Parathyroid adenoma (tissue), 2 donors: Measurements from ENCODE around the gene ATP1B2.

Experiments
- H2AFZ ChIP-seq: fragments of 300-600 bp; sonication (generic); one replicate; pipeline ENCODE4 v1.7.0; 2017; ENCODE audit warnings: antibody characterized with exemption, mild to moderate bottlenecking
- H3K27ac ChIP-seq: fragments of 300-600 bp; sonication (generic); one replicate; pipeline ENCODE4 v1.7.0; 2017
- H3K27me3 ChIP-seq: fragments of 300-600 bp; sonication (generic); one replicate; pipeline ENCODE4 v1.7.0; 2017; ENCODE audit warnings: low read length; ENCODE audit not compliant: control insufficient read depth, insufficient read depth
- H3K36me3 ChIP-seq: fragments of 300-600 bp; sonication (generic); one replicate; pipeline ENCODE4 v1.7.0; 2017; ENCODE audit warnings: low read length; ENCODE audit not compliant: control insufficient read depth, insufficient read depth
- H3K4me1 ChIP-seq: fragments of 300-600 bp; sonication (generic); one replicate; pipeline ENCODE4 v1.7.0; 2017; ENCODE audit warnings: control low read depth
- H3K4me2 ChIP-seq: fragments of 300-600 bp; sonication (generic); one replicate; pipeline ENCODE4 v1.7.0; 2017; ENCODE audit warnings: low read length
- H3K4me3 ChIP-seq: fragments of 300-600 bp; sonication (generic); one replicate; pipeline ENCODE4 v1.7.0; 2017; ENCODE audit warnings: low read depth, low read length
- H3K79me2 ChIP-seq: fragments of 300-600 bp; sonication (generic); one replicate; pipeline ENCODE4 v1.7.0; 2017; ENCODE audit warnings: control low read depth
- H3K9ac ChIP-seq: fragments of 300-600 bp; sonication (generic); one replicate; pipeline ENCODE4 v1.7.0; 2017; ENCODE audit warnings: mild to moderate bottlenecking
- H3K9me3 ChIP-seq: fragments of 300-600 bp; sonication (generic); one replicate; pipeline ENCODE4 v1.7.0; 2017; ENCODE audit warnings: low read length; ENCODE audit not compliant: control insufficient read depth
- TF ChIP-seq, protein P1 (sequence below): fragments of 300-600 bp; sonication (generic); IDR thresholded peaks from one replicate; pipeline ENCODE4 v1.7.0; 2017; ENCODE audit warnings: antibody characterized with exemption, mild to moderate bottlenecking
- donor health status: primary hyperparathyroidism.

Gene ATP1B2

DNA sequence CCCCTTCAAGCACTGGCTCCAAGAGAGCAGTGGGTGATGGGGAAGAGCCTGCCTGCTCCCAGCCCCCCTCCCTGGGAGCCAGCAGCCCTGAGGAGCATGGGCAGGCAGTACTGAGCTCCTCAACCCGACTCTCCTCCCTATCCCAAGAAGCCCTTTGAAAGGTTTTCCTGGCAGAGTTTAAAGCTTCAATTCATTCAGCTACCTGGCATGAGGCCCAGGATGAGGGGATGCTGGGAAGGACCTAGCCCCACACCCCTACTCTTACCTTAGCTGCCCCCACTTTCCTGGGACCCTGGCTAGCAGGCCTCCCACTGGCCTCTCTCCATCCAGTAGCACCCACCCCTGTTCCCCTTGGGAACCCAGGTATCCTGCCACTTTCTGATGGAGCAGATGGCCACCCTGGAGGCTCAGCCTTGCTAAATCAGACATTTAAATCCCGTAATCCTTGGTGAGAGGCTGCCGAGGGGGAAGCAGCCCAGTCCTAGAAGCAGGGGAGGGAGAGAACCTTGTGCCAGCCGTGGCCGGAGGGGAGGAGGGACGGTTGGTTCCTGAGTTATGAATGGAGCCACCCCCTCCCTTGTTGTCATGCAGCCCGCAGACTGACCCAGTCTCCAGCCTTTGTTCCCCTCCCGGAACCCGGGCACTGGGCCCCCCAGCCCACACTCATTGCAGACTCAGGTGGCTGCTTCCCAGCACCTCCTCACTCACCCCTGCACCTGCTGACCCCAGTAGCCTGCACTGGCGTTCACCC is 17.1 kb downstream of the ATP1B2 start:
- no peaks in the 10 kb centered on the region for H3K9me3 ChIP-seq
- no peak overlapping the region for H3K9ac ChIP-seq
- H3K4me3 ChIP-seq: no peak overlapping the region
- no peak overlapping the region for H2AFZ ChIP-seq
- TF ChIP-seq, protein P1, sequence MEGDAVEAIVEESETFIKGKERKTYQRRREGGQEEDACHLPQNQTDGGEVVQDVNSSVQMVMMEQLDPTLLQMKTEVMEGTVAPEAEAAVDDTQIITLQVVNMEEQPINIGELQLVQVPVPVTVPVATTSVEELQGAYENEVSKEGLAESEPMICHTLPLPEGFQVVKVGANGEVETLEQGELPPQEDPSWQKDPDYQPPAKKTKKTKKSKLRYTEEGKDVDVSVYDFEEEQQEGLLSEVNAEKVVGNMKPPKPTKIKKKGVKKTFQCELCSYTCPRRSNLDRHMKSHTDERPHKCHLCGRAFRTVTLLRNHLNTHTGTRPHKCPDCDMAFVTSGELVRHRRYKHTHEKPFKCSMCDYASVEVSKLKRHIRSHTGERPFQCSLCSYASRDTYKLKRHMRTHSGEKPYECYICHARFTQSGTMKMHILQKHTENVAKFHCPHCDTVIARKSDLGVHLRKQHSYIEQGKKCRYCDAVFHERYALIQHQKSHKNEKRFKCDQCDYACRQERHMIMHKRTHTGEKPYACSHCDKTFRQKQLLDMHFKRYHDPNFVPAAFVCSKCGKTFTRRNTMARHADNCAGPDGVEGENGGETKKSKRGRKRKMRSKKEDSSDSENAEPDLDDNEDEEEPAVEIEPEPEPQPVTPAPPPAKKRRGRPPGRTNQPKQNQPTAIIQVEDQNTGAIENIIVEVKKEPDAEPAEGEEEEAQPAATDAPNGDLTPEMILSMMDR: no peak
- H3K79me2 ChIP-seq: no peaks in the 10 kb centered on the region
- H3K4me1 ChIP-seq: no peaks in the 10 kb centered on the region
- H3K27me3 ChIP-seq: no peaks in the 10 kb centered on the region
- H3K27ac ChIP-seq: no peak overlapping the region
- no peak overlapping the region for H3K4me2 ChIP-seq
- H3K36me3 ChIP-seq: no peaks in the 10 kb centered on the region

DNA sequence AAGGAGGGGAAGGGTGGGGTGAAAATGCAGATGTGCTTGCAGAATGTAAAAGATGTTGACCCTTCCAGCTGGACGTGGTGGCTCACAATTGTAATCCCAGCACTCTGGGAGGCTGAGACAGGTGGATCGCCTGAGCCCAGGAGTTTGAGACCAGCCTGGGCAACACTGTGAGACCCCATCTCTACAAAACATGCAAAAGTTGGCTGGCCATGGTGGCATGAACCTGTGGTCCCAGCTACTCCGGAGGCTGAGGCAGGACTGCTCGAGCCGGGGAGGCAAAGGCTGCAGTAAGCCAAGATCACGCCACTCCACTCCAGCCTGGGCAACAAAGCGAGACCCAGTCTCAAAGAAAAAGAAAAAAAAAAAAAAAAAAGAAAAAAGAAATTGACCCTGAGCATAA is 17.8 kb downstream of the ATP1B2 start:
- no peaks in the 10 kb centered on the region for H3K36me3 ChIP-seq
- no peak overlapping the region for H3K27ac ChIP-seq
- H3K4me3 ChIP-seq: no peak overlapping the region
- no peak overlapping the region for H2AFZ ChIP-seq
- no peak overlapping the region for H3K4me2 ChIP-seq
- no peaks in the 10 kb centered on the region for H3K9me3 ChIP-seq
- no peak overlapping the region for H3K9ac ChIP-seq
- H3K4me1 ChIP-seq: no peaks in the 10 kb centered on the region
- no peaks in the 10 kb centered on the region for H3K27me3 ChIP-seq
- no peaks in the 10 kb centered on the region for H3K79me2 ChIP-seq
- TF ChIP-seq, protein P1: no peak

DNA sequence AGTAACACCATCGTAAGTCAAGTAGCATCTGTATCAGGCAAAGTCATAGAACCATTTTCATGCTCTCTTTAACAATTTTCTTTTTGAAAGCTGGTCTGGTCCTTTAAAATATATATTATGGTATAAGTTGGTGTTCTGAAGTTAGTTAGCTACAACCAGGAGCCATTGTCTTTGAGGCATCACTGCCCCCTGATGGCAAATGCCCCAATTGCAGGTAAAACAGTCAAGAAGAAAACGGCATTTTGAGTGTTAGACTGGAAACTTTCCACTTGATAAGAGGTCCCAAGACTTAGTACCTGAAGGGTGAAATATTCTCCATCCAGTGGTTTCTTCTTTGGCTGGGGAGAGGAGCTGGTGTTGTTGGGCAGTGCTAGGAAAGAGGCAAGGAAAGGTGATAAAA is 22.5 kb downstream of the ATP1B2 start:
- no peak overlapping the region for H3K4me3 ChIP-seq
- no peaks in the 10 kb centered on the region for H3K9me3 ChIP-seq
- H3K79me2 ChIP-seq: peaks cover 5% of the 10 kb centered on the region
- H2AFZ ChIP-seq: no peak overlapping the region
- no peaks in the 10 kb centered on the region for H3K4me1 ChIP-seq
- H3K27ac ChIP-seq: no peak overlapping the region
- no peak overlapping the region for H3K4me2 ChIP-seq
- H3K36me3 ChIP-seq: no peaks in the 10 kb centered on the region
- TF ChIP-seq, protein P1: peak; percentile 16
- H3K27me3 ChIP-seq: no peaks in the 10 kb centered on the region
- H3K9ac ChIP-seq: no peak overlapping the region

DNA sequence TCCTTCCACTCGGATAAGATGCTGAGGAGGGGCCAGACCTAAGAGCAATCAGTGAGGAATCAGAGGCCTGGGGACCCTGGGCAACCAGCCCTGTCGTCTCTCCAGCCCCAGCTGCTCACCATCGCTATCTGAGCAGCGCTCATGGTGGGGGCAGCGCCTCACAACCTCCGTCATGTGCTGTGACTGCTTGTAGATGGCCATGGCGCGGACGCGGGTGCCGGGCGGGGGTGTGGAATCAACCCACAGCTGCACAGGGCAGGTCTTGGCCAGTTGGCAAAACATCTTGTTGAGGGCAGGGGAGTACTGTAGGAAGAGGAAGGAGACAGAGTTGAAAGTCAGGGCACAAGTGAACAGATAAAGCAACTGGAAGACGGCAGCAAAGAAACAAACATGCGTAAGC is 24.2 kb downstream of the ATP1B2 start:
- Histone ChIP-seq H3K79me2 (peaks cover 8% of the 10 kb centered on the region), H3K9me3 (no peaks in the 10 kb centered on the region), H3K9ac (no peak overlapping the region), H3K4me2 (no peak overlapping the region), H3K27me3 (no peaks in the 10 kb centered on the region), H3K4me1 (no peaks in the 10 kb centered on the region), H2AFZ (no peak overlapping the region), H3K27ac (no peak overlapping the region), H3K36me3 (no peaks in the 10 kb centered on the region), H3K4me3 (no peak overlapping the region)
- TF ChIP-seq, protein P1: no peak

DNA sequence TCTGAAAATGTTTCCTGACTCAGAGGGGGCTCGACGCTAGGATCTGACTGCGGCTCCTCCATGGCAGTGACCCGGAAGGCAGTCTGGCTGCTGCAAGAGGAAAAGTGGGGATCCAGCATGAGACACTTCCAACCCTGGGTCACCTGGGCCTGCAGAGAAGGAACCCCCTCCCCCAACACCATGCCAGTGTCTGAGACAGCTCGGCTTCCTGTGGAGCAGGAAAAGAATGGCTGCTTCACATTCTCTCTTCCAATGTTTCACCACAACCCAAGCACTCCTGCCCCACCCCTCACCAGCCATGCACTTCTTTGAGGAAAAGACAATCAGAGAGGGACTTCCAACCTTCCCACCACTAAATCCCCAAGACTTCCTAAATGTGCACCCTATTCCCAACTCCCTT is 25.8 kb downstream of the ATP1B2 start:
- H3K27me3 ChIP-seq: no peaks in the 10 kb centered on the region
- no peaks in the 10 kb centered on the region for H3K9me3 ChIP-seq
- H3K9ac ChIP-seq: no peak overlapping the region
- TF ChIP-seq, protein P1: no peak
- H3K36me3 ChIP-seq: no peaks in the 10 kb centered on the region
- no peak overlapping the region for H3K27ac ChIP-seq
- H3K4me1 ChIP-seq: no peaks in the 10 kb centered on the region
- H3K79me2 ChIP-seq: peaks cover 14% of the 10 kb centered on the region
- H3K4me2 ChIP-seq: no peak overlapping the region
- no peak overlapping the region for H2AFZ ChIP-seq
- H3K4me3 ChIP-seq: no peak overlapping the region
